Stimulated activated CD8-positive, alpha-beta memory T cell treated with anti-CD3 and anti-CD28 coated beads, Interleukin-15, amount 100 ng/mL, for 48 hours (primary cell): ENCODE results near the gene KAT2B.

Source experiments
- DNase-seq, 2 donors: peaks; one replicate each; pipeline ENCODE4 v3.0.0-alpha.2; 2020; ENCODE audit warnings: low read depth in 2 of 2

The KAT2B gene

GRCh38 chr3:20096135-20096685 is 56.0 kb downstream of the KAT2B start:
- no peak for DNase-seq

DNA sequence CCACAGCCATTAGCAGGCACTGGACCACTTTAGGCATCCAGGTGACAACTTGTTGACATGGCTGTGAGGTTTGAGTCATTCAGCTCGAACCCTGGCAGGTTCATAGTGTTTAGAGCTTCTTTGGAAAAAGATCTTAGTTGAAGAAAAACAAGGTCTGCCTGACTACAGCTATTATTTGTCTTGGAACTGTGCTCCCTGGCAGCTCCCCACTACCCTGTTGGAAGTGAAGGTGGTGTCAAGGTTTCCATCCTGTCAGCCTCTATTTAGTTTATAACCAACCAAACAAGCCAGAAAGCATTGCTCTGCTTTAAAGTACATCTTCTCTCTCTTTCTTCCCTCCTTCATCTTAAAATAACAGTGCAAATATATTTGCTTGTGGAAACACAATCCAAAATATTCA is 56.8 kb downstream of the KAT2B start:
- DNase-seq: no peak

- no peak for DNase-seq
Observed at GRCh38 chr3:20099060-20099459, 58.8 kb downstream of the KAT2B start.

DNA sequence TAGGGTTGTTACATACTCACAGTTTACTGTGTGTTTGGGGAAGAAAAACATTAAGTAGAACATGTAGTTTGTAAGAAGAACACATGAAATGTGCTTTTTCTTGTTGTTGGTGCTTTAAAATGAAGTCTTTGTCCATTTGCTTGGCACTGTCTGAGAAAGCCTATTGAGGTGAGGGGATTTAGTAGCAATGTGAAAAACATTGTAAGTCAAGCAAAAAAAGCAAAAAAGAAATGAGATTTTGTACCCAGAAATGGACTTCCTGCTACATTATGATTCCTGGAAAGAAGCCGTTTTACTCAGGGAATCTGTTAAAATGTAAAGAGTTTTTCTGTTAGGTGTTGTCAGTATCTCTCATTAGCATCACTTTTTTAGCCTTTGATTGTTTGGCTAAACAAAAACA is 59.9 kb downstream of the KAT2B start:
- DNase-seq: no peak

DNA sequence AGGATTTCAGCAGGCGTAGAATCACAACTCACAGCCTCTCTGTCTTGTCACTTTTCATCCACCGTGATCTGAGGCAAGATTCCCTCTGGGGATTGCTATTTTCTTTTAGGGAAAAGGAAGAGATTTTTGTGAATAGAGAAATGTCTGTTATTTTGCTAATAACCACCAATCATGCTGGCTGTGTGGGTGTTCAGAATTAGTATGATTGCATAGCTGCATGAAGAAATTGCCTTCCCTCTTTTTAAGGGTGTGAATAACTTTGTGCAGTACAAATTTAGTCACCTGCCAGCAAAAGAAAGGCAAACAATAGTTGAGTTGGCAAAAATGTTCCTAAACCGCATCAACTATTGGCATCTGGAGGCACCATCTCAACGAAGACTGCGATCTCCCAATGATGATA is 60.8 kb downstream of the KAT2B start:
- no peak for DNase-seq

- no peak for DNase-seq
Observed at GRCh38 chr3:20103731-20104130, 63.5 kb downstream of the KAT2B start.

- DNase-seq: peak; percentile 21 to 26
Observed at GRCh38 chr3:20104167-20104661, 64.0 kb downstream of the KAT2B start.

DNA sequence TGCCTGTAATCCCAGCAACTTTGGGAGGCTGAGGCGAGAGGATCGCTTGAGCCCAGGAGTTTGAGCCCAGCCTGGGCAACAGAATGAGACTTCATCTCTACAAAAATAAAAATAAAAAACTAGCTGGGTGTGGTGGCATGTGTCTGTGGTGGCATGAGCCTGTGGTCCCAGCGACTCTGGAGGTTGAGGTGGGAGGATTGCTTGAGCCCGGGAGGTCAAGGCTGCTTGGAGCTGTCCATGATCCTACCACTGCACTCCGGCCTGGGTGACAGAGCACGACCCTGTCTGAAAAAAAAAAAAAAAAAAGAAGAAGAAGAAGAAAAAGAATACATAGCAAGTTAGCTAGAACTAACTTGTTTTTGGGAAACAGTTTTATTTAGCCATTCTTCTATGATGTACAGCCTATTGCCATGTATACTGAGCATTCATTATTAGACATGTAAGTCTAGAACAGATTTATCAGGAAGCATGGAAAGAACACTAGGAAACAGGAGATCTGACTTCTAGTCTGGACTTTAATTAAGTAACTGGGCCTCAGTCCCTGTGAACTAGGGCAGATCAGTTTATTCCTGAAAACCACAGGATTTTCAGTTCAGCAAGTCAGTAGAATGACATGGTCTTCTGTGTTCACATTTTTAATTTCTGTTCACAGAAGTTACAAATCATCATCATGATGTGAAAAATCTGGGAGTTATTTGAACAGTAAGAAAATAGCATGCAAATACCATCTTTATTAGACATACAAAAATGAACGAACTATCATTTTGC is 65.5 kb downstream of the KAT2B start:
- DNase-seq: no peak

DNA sequence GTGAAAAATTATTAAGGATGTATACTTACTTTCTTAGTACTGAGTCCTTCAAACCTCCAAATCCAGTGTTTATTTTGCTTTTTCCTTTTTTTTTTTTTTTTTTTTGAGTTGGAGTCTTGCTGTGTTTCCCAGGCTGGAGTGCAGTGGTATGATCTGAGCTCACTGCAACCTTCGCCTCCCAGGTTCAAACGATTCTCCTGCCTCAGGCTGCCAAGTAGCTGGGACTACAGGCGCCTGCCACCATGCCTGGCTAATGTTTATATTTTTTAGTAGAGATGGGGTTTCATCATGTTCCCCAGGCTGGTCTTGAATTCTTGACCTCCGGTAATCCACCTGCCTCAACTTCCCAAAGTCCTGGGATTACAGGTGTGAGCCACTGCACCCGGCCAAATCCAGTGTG is 67.5 kb downstream of the KAT2B start:
- DNase-seq: no peak

GRCh38 chr3:20108869-20109268 is 68.6 kb downstream of the KAT2B start:
- no peak for DNase-seq

- no peak for DNase-seq
Observed at GRCh38 chr3:20110826-20111225, 70.6 kb downstream of the KAT2B start.

- no peak for DNase-seq
Observed at GRCh38 chr3:20111836-20112235, 71.6 kb downstream of the KAT2B start.

DNA sequence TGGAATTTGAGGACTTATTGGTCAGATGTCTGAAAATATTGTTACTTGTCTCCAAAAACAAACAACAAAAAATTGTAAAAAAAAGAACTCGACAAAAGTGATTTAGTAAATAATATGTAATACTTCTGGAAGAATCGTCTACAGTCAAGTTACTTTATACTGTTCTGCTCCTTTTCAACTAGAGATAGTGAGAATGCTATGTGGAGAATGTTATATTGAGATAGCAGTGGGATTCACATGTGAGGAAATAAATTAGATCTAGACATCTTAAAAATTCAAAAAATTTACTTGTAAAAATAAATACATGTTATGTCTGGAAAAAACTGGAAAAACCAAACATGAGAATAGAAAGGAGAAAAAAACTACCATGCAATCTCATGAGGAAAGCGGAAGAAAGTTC is 80.8 kb downstream of the KAT2B start:
- no peak for DNase-seq

- DNase-seq: no peak
Observed at GRCh38 chr3:20123131-20123652, 82.9 kb downstream of the KAT2B start.

GRCh38 chr3:20125289-20125688 is 85.0 kb downstream of the KAT2B start:
- no peak for DNase-seq

GRCh38 chr3:20125897-20126296 is 85.7 kb downstream of the KAT2B start:
- no peak for DNase-seq

DNA sequence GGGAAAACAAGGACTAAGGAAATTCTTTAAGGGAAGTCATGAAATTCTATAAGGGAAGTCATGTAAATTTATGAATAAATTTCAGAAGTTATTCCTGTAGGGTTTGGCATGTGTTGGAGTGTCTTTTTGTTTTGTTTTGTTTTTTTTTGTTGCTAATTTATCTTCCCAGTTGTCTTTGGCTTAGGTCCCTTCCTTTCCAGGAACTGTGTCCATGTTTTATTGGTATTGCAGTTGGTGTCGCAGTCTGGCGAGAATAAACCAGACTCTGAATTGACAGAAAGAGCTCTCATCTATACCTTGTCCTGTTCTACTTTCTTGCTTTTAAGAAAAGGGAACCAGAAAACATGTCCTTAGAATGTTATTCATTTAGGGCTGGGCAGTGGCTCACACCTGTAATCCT is 88.1 kb downstream of the KAT2B start:
- no peak for DNase-seq

DNA sequence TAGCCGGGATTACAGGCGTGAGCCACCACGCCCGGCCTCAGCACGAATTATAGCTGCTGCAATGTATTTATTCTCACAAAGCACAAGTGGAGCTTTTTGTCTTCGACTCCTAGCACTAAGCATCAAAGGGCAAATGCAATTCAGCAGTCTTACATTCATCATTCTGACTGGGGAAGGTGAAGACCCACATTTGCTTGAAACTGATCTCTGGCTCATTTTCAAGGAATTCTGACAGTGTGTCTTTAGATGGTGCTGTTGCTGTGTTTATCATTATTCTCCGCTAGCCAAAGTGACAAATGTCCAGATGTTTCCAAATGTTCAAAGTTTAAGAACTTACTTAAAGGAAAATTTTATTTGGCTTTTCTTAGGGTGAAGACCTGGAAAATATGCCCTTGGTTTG is 89.9 kb downstream of the KAT2B start:
- DNase-seq: no peak

DNA sequence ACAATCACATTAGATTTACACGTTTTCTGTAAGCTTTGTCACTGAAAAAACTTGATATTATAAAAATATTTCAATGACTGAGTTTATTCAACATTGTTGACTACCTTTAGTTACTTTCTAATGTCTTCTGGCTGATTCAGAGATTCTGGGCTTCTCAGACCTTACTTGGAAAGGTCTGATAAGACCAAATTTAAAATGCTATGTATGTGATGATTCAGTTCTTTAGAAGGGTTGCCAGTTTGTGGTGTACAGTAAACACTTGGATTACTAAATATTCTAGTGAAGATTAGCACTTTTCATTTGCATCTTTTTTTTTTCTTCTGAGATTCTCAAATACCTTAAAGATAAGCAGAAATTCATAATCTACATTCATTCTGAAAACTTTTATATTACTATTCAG is 96.0 kb downstream of the KAT2B start:
- DNase-seq: no peak

GRCh38 chr3:20137647-20138046 is 97.4 kb downstream of the KAT2B start:
- no peak for DNase-seq

DNA sequence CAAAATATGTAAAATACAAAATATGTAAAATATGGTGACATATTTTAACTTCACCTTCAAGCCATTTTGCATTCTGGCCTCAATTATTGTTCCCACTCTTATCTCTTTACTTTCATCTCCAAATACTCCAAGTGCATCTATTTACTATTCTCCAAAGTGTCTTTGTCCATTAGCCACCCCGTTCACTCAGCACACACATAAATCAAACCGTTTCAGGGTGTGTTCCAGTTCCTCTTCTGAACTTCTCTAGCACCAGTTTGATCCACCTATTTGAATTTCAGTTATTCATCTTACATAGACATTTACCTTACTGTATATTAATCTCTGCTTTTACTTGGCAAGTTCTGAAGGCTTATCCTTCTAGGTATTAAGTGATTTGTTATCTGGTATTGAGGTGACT is 100.6 kb downstream of the KAT2B start:
- DNase-seq: no peak

- DNase-seq: no peak
Observed at GRCh38 chr3:20141316-20141715, 101.1 kb downstream of the KAT2B start.

- DNase-seq: no peak
Observed at GRCh38 chr3:20141851-20142250, 101.6 kb downstream of the KAT2B start.
